Peyer's patch (tissue), 4 donors: ENCODE data around the gene JAM2. TPM values are rescaled to one million over a fixed set of nuclear protein-coding genes. Genes with fewer than 3 reads are reported as not detected.

Experiments used
- DNase-seq, 3 donors: peaks; one replicate each; pipeline ENCODE4 v3.0.0-alpha.2; 2017 to 2019
- H3K27ac ChIP-seq, 4 donors: fragments of 200-600 bp; sonication (generic); one replicate each; pipeline ENCODE4 v1.5.1; 2016 to 2019
- H3K27me3 ChIP-seq, 2 donors: fragments of 200-600 bp; sonication (generic); one replicate each; pipeline ENCODE4 v1.5.1; 2019
- H3K36me3 ChIP-seq, 3 donors: fragments of 200-600 bp; sonication (generic); one replicate each; pipeline ENCODE4 v1.5.1; 2016 to 2019
- H3K4me1 ChIP-seq, 4 donors: fragments of 200-600 bp; sonication (generic); one replicate each; pipeline ENCODE4 v1.5.1; 2016 to 2019
- H3K4me3 ChIP-seq, 4 donors: fragments of 200-600 bp; sonication (generic); 1 replicate in 3 of 4; 2 replicates in 1 of 4; pipeline ENCODE4 v1.5.1; 2016 to 2019; ENCODE audit warnings: mild to moderate bottlenecking in 1 of 4
- H3K9me3 ChIP-seq, 4 donors: fragments of 200-600 bp; sonication (generic); one replicate each; pipeline ENCODE4 v1.5.1; 2016 to 2019; ENCODE audit warnings: mild to moderate bottlenecking in 1 of 4
- CTCF ChIP-seq, 6 experiments: fragments of 450-650 bp in 4 of 6; fragments of 200-600 bp in 2 of 6; sonication (generic) in 1 of 6; IDR thresholded peaks; one replicate each; pipeline ENCODE4 v1.5.1; 2017 to 2019; ENCODE audit warnings: antibody characterized with exemption in 6 of 6, mild to moderate bottlenecking in 3 of 6, moderate library complexity in 1 of 6
- POLR2A ChIP-seq, 2 donors: fragments of 450-650 bp; IDR thresholded peaks; one replicate each; pipeline ENCODE4 v1.5.1; 2017; ENCODE audit warnings: antibody characterized with exemption in 2 of 2, mild to moderate bottlenecking in 2 of 2, moderate library complexity in 2 of 2
- total RNA-seq, 4 donors: library from RNA; depleted of rRNA; stranded (reverse); fragments of >200 nt; gene quantifications; one replicate each; pipeline ENCODE4 v1.1.0, GENCODE V29; 2016

The JAM2 gene
- total RNA-seq, 4 donors from 2014 or later, result 4.2 to 23.1 (median 9.2) TPM

DNA sequence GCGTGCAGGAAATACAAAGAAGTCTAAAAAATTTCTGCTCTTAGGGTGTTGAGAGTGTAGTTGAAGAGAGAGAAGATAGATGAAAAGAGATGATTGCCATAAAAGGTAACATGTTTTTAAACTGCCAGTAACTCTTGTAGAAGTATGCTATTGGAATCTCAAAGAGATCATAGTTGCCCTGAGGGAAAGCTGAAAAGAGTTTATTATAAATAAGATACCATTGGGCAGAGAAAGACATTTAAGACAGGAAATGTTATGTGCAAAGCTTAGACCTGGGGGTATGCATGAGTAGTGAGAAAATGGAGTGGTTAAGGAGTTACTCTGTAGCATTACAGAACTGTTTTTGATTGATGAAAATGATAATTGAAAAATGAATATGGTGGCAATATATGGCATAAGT is 113.4 kb downstream of the JAM2 start:
- Histone ChIP-seq H3K4me1 (no peaks in the 10 kb centered on the region), H3K27ac (no peak overlapping the region), H3K9me3 (no peaks in the 10 kb centered on the region), H3K36me3 (peaks cover 0 to 38% (median 3%) of the 10 kb centered on the region in 3 donors), H3K27me3 (no peaks in the 10 kb centered on the region), H3K4me3 (no peak overlapping the region)
- DNase-seq, result no peak
- no peak for TF ChIP-seq POLR2A (IDR thresholded peaks at IDR 0.05)
- TF ChIP-seq CTCF (IDR thresholded peaks at IDR 0.05), result no peak

DNA sequence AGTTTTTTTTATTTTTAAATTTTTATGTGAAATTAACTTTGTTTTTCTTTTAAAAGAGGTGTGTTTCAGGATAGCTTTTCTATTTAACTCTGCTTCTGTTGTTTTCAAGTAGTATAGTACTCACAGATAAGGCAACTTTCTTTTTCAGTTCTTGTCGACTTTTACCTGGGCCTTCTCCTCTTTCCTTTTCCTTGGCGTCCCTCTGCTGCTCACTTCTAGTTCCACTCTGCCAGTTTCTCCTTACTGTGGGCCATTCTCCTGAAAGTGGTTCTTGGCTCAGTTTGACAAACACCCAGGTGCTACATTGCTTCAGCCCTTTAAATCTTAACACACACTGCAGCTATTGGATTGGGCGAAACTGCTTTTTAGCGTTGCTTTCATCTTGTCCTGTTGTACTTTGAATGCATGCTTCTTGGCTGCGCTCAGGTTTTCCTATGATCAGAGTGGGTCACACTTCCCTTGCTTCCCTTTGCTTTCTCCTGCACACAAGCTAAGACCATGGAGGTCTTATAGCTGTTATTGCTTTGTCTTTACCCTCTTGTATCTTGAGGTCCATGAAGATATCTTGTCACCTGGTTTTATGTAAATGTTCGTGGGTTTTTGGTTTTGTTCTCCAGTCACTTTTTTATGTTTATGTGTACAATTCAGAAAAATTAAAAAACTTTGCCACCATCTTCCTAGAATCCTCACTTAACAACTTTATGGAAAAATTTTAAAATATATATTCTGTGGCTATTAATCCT is 117.3 kb downstream of the JAM2 start:
- TF ChIP-seq POLR2A (IDR thresholded peaks at IDR 0.05), result no peak
- Histone ChIP-seq H3K27me3 (no peaks in the 10 kb centered on the region), H3K9me3 (no peaks in the 10 kb centered on the region), H3K4me1 (no peaks in the 10 kb centered on the region), H3K36me3 (peaks cover 0 to 52% (median 3%) of the 10 kb centered on the region in 3 donors), H3K4me3 (no peak overlapping the region), H3K27ac (no peak overlapping the region)
- DNase-seq, result no peak

DNA sequence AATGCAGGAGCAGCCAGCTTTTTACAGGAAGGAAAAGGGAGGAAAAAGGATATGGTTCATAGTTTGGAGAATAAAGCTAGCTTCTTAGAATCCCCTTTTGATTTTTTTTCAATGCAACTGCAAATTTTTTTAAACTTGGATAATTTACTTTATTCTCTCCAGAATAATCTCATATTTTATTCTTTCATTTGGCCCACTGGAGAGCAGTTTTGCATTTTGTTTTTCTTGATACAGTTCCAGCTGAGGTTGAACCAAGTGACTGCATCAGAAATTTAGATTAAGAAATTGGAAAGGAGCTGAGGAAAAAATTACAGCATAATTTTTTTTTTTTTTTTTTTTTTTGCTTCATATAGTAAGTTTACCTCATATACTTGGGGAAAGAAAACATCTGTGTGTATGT is 118.5 kb downstream of the JAM2 start:
- Histone ChIP-seq H3K27ac (no peak overlapping the region), H3K36me3 (peaks cover 0 to 53% (median 3%) of the 10 kb centered on the region in 3 donors), H3K4me1 (no peaks in the 10 kb centered on the region), H3K4me3 (no peak overlapping the region), H3K9me3 (no peaks in the 10 kb centered on the region), H3K27me3 (no peaks in the 10 kb centered on the region)
- TF ChIP-seq CTCF (IDR thresholded peaks at IDR 0.05) (no peak), POLR2A (IDR thresholded peaks at IDR 0.05) (no peak)
- DNase-seq, result no peak

DNA sequence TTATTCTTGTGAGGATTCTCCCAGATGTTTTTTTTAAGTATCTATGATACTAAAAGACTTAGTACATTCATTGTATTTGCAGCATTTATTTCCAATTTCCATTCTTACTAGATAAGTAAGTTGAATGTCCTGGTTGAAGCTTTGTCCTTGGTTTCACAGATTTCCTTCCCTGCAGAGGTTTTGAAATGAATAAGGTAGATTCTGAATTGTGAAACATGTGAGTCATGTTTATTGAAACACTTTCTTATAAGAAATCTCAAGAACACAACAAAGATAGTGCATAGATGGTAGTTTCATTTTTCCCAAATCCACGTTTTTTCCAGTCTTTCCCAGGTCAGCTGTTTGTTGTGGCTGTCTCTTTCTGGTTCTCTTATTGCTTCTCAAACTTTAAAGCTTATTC is 120.5 kb downstream of the JAM2 start:
- TF ChIP-seq POLR2A (IDR thresholded peaks at IDR 0.05), result no peak
- no peak for TF ChIP-seq CTCF (IDR thresholded peaks at IDR 0.05)
- H3K4me1 ChIP-seq, result no peaks in the 10 kb centered on the region
- H3K36me3 ChIP-seq, result peaks cover 0 to 47% (median 0%) of the 10 kb centered on the region in 3 donors
- no peaks in the 10 kb centered on the region for H3K9me3 ChIP-seq
- no peak overlapping the region for H3K4me3 ChIP-seq
- no peak overlapping the region for H3K27ac ChIP-seq
- no peaks in the 10 kb centered on the region for H3K27me3 ChIP-seq
- DNase-seq, result no peak

DNA sequence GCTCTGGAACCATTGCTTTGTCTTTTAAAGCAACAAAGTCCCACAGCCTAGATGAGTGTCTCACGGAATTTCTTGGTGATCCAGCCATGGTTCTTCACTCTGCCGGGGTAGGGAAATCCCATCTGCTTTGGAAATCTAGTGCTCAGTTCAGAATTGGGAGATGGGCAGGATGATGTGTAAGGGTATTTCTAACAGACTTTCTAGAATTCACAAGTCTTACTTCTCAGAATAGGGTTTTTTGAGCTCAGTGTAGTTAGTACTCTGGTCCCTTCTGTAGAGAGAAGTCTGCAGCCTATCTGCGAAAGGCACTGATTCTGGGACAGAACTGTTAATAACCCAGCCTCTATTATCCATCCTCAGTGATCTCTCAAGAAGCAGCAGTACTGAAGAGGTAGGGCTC is 121.0 kb downstream of the JAM2 start:
- Histone ChIP-seq H3K36me3 (peaks cover 0 to 48% (median 0%) of the 10 kb centered on the region in 3 donors), H3K4me1 (no peaks in the 10 kb centered on the region), H3K4me3 (no peak overlapping the region), H3K27me3 (no peaks in the 10 kb centered on the region), H3K27ac (no peak overlapping the region), H3K9me3 (no peaks in the 10 kb centered on the region)
- DNase-seq, result no peak
- TF ChIP-seq POLR2A (IDR thresholded peaks at IDR 0.05) (no peak), CTCF (IDR thresholded peaks at IDR 0.05) (no peak)

- no peak overlapping the region for H3K4me3 ChIP-seq
- no peaks in the 10 kb centered on the region for H3K4me1 ChIP-seq
- no peak for DNase-seq
- H3K36me3 ChIP-seq, result peaks cover 0 to 55% (median 0%) of the 10 kb centered on the region in 3 donors
- H3K9me3 ChIP-seq, result no peaks in the 10 kb centered on the region
- TF ChIP-seq CTCF (IDR thresholded peaks at IDR 0.05), result no peak
- no peak for TF ChIP-seq POLR2A (IDR thresholded peaks at IDR 0.05)
- H3K27ac ChIP-seq, result no peak overlapping the region
- no peaks in the 10 kb centered on the region for H3K27me3 ChIP-seq
Measured at GRCh38 chr21:25760677-25761076, 121.6 kb downstream of the JAM2 start.
